ENCODE data around the gene FHIT.

FHIT gene

DNA sequence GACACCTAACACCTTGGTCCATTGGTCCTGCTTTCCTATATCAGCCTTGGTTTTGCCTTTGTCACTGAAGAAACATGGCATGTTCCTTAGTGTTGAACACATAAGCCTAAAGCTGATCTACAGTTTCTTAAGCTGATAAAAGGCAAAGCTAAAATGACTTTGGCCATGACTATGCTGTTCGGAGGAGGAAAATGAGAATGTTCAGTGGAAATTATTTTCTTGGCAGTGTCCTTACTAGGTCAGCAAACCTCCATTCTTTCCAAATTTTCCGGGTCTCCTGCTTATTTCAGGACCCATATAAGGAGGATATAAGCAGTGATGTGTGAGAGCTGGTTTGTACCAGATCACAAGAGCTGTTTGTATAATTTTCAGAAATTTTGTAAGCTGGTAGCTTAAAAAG, 1368.5 kb downstream of the FHIT start:
- DNase-seq: no peak

DNA sequence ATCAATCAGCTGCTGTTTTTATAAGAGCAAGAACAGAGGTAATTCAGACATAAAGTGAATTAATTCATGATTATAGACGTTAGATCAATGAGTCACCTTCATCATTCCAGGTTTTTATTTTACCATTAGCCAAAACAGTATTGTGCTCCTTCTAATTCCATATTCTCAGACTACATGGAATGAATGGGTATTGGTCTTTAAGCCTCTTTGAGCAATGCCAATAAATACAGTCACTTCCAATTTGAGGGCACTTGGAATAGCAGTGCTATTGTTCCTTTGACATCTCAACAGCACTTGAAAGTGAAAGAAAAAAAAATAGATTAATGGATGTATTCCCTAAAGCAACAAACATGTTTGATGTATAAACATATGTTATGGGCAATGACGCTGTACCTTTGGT, 1370.5 kb downstream of the FHIT start:
- DNase-seq: no peak

DNA sequence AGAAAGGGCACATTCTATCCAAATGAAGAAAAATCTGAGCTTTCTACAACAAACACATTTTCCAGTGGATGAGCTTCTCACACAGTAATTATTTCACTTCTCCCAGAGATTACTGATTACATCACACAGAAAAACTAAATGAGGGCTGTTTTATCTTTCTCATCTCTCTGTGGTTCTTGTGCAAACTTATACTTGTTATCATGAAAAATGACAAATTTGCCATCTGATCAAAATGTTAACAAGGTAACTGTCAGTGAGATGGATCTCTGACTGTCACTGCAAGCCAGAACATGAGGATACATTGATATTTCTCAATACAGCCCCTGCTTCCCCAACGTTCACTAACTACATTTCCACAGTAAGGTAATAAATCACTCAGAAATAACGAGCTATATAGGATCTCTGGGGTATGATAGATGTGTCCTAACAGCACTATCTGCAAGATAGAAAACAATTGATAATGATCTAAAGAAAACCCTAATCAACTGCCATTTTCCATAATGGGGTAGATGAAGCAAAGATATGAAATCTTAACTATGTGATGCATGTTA, 1372.1 kb downstream of the FHIT start:
- no peak for DNase-seq

GRCh38 chr3:59878038-59878427, 1373.2 kb downstream of the FHIT start:
- DNase-seq: no peak

- no peak for DNase-seq
Observed at GRCh38 chr3:59877263-59878037, 1373.8 kb downstream of the FHIT start.

GRCh38 chr3:59876533-59877062, 1374.7 kb downstream of the FHIT start:
- DNase-seq: no peak

GRCh38 chr3:59873576-59874230, 1377.5 kb downstream of the FHIT start:
- no peak for DNase-seq

DNA sequence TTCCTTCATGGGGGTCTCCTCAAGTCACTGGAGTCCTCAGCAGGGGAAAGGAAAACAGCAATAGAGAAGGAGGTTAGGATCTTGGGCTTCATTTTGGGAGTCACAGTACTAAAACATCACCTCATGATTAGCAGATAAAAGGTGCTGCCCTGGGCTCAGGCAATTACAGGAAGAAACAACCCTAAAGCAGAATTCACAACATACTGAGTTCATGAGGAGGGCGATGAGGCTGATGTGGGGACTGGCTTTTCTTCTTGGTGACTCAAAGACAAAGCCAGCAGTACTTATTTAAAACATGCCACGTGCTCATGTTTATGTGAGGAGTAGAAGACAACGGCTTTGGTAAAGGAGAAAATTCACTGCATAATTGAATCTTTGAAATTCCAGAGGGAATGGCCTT, 1379.1 kb downstream of the FHIT start:
- DNase-seq: no peak

GRCh38 chr3:59867185-59868002, 1383.9 kb downstream of the FHIT start:
- DNase-seq: no peak

DNA sequence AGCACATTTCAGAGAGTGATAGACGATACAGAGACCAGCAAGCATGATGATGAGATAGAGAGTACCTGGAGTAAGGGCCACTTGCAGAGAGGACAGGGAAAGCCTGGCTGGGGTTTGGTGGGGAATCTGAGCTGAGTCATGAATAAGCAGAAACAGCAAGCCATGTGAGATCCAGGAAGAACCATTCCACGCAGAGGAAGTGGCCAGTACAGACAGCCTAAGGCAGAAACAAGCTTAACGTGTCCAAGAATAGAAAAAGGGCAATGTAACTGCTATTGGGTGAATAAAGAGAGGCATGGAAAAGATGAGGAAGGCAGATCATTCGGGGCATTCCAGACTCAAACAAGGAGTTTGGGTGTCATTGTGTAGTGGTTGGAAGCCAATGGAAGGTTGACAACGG, 1385.2 kb downstream of the FHIT start:
- DNase-seq: no peak

GRCh38 chr3:59865351-59865750, 1385.9 kb downstream of the FHIT start:
- DNase-seq: no peak

DNA sequence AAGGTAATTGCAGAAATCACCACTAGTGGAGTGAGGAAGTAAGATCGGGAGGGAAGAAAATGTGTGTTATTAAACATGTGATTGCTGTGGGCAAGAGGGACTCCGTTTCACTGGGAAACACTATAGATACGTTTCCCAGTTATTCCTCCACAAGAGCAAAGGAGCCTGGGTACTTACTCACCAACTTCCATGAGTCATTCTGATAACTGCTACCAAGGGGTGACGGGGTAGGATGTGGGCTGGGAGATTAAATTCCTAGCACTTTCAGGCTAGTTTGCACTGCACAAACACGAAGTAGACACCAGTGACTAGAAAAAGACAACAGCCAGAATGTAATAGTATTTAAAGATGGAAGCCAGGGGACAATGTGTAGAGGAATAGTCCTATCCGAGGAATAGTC, 1388.6 kb downstream of the FHIT start:
- no peak for DNase-seq

DNA sequence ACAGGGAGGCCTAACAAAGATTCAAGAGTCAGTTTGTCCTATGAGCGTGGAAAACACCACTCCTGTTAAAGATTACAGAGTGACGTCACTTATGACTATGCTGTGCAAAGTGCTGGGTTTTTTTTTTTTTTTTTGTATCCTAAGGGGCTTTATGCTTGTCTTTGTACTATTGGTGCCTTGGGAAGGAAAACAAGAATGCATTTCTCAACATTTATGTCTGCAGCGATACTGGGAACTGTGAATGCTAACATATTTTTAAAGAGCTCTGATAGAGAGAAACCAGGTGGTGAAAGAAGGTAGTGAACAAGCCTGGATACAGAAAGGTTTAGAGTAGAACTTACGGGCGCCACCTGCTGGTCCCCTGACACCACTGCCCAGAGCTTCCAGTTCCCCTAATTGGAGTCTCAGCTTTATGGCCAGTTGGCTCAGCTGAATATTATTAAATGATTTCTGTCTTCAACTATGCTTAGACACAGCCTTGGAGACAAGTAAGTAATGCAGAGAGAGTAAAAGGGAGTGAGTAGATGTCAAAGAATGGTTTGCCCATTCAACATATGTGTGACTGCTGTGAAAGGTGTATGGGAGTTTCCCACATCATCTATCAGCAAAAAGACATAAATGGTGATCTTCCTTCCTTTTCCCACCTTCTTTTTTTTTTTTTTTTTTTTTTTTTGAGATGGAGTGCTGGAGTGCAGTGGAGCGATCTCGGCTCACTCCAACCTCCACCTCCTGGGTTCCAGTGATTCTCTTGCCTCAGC, 1393.5 kb downstream of the FHIT start:
- DNase-seq: peak; percentile 56

GRCh38 chr3:59856934-59857460, 1394.3 kb downstream of the FHIT start:
- DNase-seq: no peak

GRCh38 chr3:59854061-59854709, 1397.1 kb downstream of the FHIT start:
- DNase-seq: no peak

DNA sequence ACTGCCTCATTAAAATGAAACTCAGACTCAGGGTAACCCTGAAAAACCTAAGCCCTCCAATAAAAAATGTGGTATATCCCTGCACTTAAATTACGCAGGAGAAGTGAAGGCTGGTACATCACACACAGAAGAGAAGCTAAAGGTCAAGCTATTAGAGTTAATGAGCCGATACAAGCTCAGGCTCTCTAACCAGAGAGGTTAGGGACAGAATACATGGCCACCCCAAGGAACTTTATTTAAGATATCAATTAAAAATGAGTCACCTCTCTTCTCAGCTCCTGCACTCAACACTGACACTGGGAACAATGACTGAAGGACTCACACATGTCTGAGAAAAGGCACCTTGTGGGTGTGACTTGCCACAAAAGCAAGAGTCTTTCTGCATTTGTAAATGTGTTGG, 1400.8 kb downstream of the FHIT start:
- DNase-seq: no peak

DNA sequence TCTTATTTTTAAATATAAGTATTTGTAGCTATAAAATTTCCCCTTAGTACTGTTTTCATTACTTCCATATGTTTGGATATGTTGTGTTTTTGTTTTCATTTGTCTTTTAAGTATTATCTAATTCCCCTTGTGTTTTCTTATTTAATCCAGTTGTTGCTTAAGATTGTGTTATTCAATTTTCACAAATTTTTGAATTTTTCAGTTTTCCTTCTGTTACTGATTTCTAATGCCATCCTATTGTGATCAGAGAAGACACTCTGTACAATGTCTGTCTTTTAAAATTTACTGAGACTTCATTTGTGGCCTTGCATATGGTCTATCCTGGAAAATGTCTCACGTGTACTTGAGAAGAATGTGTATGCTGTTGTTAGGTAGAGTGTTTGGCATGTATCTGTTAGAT, 1405.9 kb downstream of the FHIT start:
- DNase-seq: no peak

GRCh38 chr3:59843821-59844220, 1407.4 kb downstream of the FHIT start:
- DNase-seq: no peak

- DNase-seq: no peak
Observed at GRCh38 chr3:59839810-59840515, 1411.3 kb downstream of the FHIT start.

GRCh38 chr3:59839283-59839682, 1412.0 kb downstream of the FHIT start:
- DNase-seq: no peak

- DNase-seq: no peak
Observed at GRCh38 chr3:59836531-59836930, 1414.7 kb downstream of the FHIT start.

All from NCI-H187 treated with DMSO at 0.1 percent for 48 hours (cell line).